ENCODE measurements around the gene SEMA6B. TPM values are rescaled to one million over a fixed set of nuclear protein-coding genes. Genes with fewer than 3 reads are reported as not detected.

Gene SEMA6B
- total and polyA plus RNA-seq, 10 of the 15 experiments (the other 5 are each of a cell fraction or from before 2014, with no cell fraction given): 0.13 TPM; not detected in 9

GRCh38 chr19:4521170-4521887 lies 38.2 kb downstream of the SEMA6B start:
- no peaks in the 10 kb centered on the region for H3K79me2 ChIP-seq (ENCODE audit: control insufficient read depth, insufficient read depth, low read length)
- DNase-seq (ENCODE audit: low read depth, low spot score): no peak
- H3K36me3 ChIP-seq (ENCODE audit: control insufficient read depth in 2 of 2, insufficient read depth in 2 of 2, low read length in 1 of 2): no peaks in the 10 kb centered on the region
- no peaks in the 10 kb centered on the region for H3K27me3 ChIP-seq (replicated peaks in 1 of 2; ENCODE audit: control insufficient read depth in 2 of 2, insufficient read depth in 2 of 2, low read length in 1 of 2)
- no peak overlapping the region for H2AFZ ChIP-seq (ENCODE audit: control insufficient read depth, low read depth, low read length)
- no peaks in the 10 kb centered on the region for H4K20me1 ChIP-seq (ENCODE audit: control insufficient read depth, insufficient read depth)
- BruUV-seq (replicated peaks): no TSS peak
- FAIRE-seq: no peak
- no peak overlapping the region for H3K9ac ChIP-seq (ENCODE audit: control insufficient read depth, insufficient read depth, low read length)
- ATAC-seq: no peak
- ChIA-PET RAD21 (ENCODE audit: unreplicated experiment) (interaction anchor here (0.8 kb wide), 1 partner anchor 115 kb away, joined by 4 read pairs; no protein-coding TSS in a partner anchor), CTCF (interaction anchor here (0.5 to 1.6 kb wide), 6 partner anchors 13 to 255 kb away, joined by 3 to 7 read pairs (median 4); partner anchors contain the start of gene LRG1), SMC1A (ENCODE audit: uncharacterized antibody, unreplicated experiment) (no interaction called here), POLR2A (no interaction called here)
- H3K9me3 ChIP-seq (replicated peaks; ENCODE audit: control insufficient read depth, insufficient read depth, low read length): no peaks in the 10 kb centered on the region
- intact Hi-C loops (cut with micrococcal nuclease; ENCODE audit: unreplicated experiment) (no loop called here), in situ Hi-C loops (cut with MboI) (no loop called here)
- H3K4me2 ChIP-seq (ENCODE audit: control insufficient read depth, insufficient read depth): no peak overlapping the region
- WGBS (ENCODE audit: insufficient coverage, insufficient replicate concordance, low lambda C conversion rate, missing lambda C conversion rate): 56% methylated on average over 9 of the region's 11 CpGs
- no peaks in the 10 kb centered on the region for H3K4me1 ChIP-seq (ENCODE audit: control insufficient read depth, insufficient read depth, low read length)
- no peak overlapping the region for H3K4me3 ChIP-seq
- H3K27ac ChIP-seq (ENCODE audit: control insufficient read depth, insufficient read depth): no peak overlapping the region
- TF ChIP-seq CBX3 (IDR thresholded peaks at IDR 0.05; ENCODE audit: borderline replicate concordance, low read depth) (no peak), POLR2A (IDR thresholded peaks at IDR 0.05; ENCODE audit: low read depth, low read length) (no peak), TCF12 (IDR thresholded peaks at IDR 0.05; ENCODE audit: low read depth, low read length) (no peak), CEBPZ (IDR thresholded peaks at IDR 0.05; ENCODE audit: low read depth, low read length) (no peak), BCL3 (IDR thresholded peaks at IDR 0.05; ENCODE audit: borderline replicate concordance, insufficient read depth, low read depth, low read length, poor library complexity, severe bottlenecking) (no peak), BMI1 (IDR thresholded peaks at IDR 0.05; ENCODE audit: borderline replicate concordance) (no peak), ZNF592 (IDR thresholded peaks at IDR 0.05) (no peak), BHLHE40 (IDR thresholded peaks at IDR 0.05; ENCODE audit: borderline replicate concordance in 1 of 2, low read depth in 2 of 2, low read length in 1 of 2) (no peak), CTCF (IDR thresholded peaks at IDR 0.05 in 2 of 3, conservative IDR thresholded peaks at IDR 0.05 in 1 of 3; ENCODE audit: control insufficient read depth in 2 of 3, extremely low read depth in 1 of 3, insufficient read depth in 1 of 3, low read depth in 3 of 3, low read length in 3 of 3) (no peak), ATF7 (IDR thresholded peaks at IDR 0.05; ENCODE audit: low read depth) (no peak), SRF (IDR thresholded peaks at IDR 0.05; ENCODE audit: low read depth in 2 of 2, low read length in 2 of 2) (no peak), NR2F1 (conservative IDR thresholded peaks at IDR 0.05) (no peak)

Measured in GM12878 (cell line).